AG09309 (cell line): ENCODE results near the gene GLS2.

Experiments
- DNase-seq: peaks from one replicate; pipeline ENCODE4 v3.0.0-alpha.2; 2010; ENCODE audit warnings: low read depth
- H3K4me3 ChIP-seq: 2 replicates; pipeline ENCODE4 v1.5.1; 2011; ENCODE audit warnings: mild to moderate bottlenecking, low read depth, low read length, moderate library complexity; ENCODE audit not compliant: control insufficient read depth
- TF ChIP-seq, protein P1 (sequence below): IDR thresholded peaks from 2 replicates; pipeline ENCODE4 v1.5.1; 2011; ENCODE audit warnings: mild to moderate bottlenecking, low read depth, low read length, inconsistent platforms; ENCODE audit not compliant: insufficient read depth, control insufficient read depth; ENCODE audit errors: missing control alignments

Gene GLS2

GRCh38 chr12:56486694-56487093 lies 1.3 kb downstream of the GLS2 start:
- TF ChIP-seq, protein P1, sequence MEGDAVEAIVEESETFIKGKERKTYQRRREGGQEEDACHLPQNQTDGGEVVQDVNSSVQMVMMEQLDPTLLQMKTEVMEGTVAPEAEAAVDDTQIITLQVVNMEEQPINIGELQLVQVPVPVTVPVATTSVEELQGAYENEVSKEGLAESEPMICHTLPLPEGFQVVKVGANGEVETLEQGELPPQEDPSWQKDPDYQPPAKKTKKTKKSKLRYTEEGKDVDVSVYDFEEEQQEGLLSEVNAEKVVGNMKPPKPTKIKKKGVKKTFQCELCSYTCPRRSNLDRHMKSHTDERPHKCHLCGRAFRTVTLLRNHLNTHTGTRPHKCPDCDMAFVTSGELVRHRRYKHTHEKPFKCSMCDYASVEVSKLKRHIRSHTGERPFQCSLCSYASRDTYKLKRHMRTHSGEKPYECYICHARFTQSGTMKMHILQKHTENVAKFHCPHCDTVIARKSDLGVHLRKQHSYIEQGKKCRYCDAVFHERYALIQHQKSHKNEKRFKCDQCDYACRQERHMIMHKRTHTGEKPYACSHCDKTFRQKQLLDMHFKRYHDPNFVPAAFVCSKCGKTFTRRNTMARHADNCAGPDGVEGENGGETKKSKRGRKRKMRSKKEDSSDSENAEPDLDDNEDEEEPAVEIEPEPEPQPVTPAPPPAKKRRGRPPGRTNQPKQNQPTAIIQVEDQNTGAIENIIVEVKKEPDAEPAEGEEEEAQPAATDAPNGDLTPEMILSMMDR: no peak
- no peak for DNase-seq
- H3K4me3 ChIP-seq: no peak overlapping the region

DNA sequence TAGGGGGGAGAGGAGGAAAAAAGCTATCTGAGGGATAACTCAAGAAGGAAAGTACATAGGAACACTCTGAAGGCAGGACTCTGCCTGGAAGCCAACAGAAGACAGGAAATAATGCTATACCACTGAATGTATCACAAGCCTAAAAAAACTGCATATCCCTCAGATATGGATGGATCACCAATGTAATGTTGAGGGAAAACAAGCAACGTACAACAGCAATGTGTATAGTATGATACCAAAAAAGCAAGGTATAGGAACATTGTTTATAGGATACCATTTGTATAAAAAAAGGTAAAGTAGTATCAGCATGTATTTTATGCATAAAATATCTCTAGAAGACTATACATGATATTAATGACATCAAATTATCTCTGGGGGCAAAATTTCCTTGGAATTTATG lies 3.4 kb downstream of the GLS2 start:
- TF ChIP-seq, protein P1: no peak
- DNase-seq: no peak
- no peak overlapping the region for H3K4me3 ChIP-seq

GRCh38 chr12:56479625-56480024 lies 8.3 kb downstream of the GLS2 start:
- TF ChIP-seq, protein P1: no peak

DNA sequence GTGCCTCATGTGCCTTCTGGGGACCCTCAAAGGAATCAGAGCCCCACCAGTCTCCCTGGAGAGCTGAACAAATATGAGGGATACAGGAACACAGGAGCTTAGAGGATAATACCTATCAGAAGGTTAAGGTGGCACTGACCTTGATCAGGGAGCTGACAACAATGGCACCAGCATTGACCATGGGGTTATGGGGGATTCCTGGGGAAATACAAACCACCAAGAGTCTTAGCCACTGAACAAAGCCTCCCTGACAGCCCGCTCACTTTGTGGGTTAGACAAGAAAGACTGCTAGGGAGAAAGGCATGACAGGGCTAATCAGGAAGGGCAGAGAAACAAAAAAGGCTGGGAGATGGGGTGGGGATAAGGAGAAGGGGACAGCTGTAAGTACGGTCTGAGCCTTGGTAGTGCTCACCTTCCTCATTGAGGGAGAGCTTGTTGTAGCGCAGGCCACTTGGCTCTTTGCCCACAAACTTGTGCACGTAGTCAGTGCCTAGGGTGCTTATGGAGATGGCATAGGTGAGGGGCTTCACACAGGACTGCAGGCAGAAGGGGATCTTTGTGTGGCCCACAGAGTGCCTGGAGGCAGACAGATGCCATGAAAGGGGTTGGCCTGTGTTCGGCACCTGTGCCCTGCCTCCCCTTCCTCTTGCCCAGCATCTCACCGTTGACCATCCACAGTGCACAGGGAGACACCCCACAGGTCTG lies 10.3 kb downstream of the GLS2 start:
- no peak overlapping the region for H3K4me3 ChIP-seq
- TF ChIP-seq, protein P1: no peak
- DNase-seq: no peak

More at GRCh38 chr12:56479625-56480024, 8.3 kb downstream of the GLS2 start:
- no peak for DNase-seq
- H3K4me3 ChIP-seq: no peak overlapping the region

GRCh38 chr12:56476972-56477432 lies 11.0 kb downstream of the GLS2 start:
- H3K4me3 ChIP-seq: no peak overlapping the region
- DNase-seq: no peak
- TF ChIP-seq, protein P1: no peak

- DNase-seq: no peak
- TF ChIP-seq, protein P1: no peak
- no peak overlapping the region for H3K4me3 ChIP-seq
These were observed 11.8 kb downstream of the GLS2 start for GRCh38 chr12:56476143-56476542.
